GM18517 (cell line): ENCODE data around the gene UBE3D.
"Not testable (repeated sequence)": the region's sequence is repeated elsewhere in the genome, so short reads cannot be mapped to it uniquely, and the experiment has no call there.

Source experiments
- ATAC-seq: cut with Tn5 transposase; IDR thresholded peaks from one replicate; pipeline ENCODE4 v1.9.1; 2021; ENCODE audit warnings: mild to moderate bottlenecking, moderate library complexity; ENCODE audit not compliant: unreplicated experiment

Gene UBE3D

GRCh38 chr6:82877213-82878195 lies 188.1 kb downstream of the UBE3D start:
- ATAC-seq = no peak

- ATAC-seq = no peak
These were observed 190.0 kb downstream of the UBE3D start for GRCh38 chr6:82875573-82876185.

- ATAC-seq = no peak
These were observed 190.8 kb downstream of the UBE3D start for GRCh38 chr6:82874867-82875266.

- no peak for ATAC-seq
These were observed 193.5 kb downstream of the UBE3D start for GRCh38 chr6:82872185-82872584.

- ATAC-seq = no peak
These were observed 195.0 kb downstream of the UBE3D start for GRCh38 chr6:82870582-82871172.

- ATAC-seq = no peak
These were observed 196.1 kb downstream of the UBE3D start for GRCh38 chr6:82869493-82869892.

GRCh38 chr6:82867946-82868345 lies 197.7 kb downstream of the UBE3D start:
- no peak for ATAC-seq

GRCh38 chr6:82866446-82866845 lies 199.2 kb downstream of the UBE3D start:
- no peak for ATAC-seq

- ATAC-seq = no peak
These were observed 200.2 kb downstream of the UBE3D start for GRCh38 chr6:82865461-82865860.

- ATAC-seq = no peak
These were observed 201.9 kb downstream of the UBE3D start for GRCh38 chr6:82863781-82864180.

GRCh38 chr6:82862543-82862942 lies 203.1 kb downstream of the UBE3D start:
- no peak for ATAC-seq

GRCh38 chr6:82861121-82861520 lies 204.5 kb downstream of the UBE3D start:
- ATAC-seq = no peak

GRCh38 chr6:82856077-82856476 lies 209.6 kb downstream of the UBE3D start:
- ATAC-seq = not testable (repeated sequence)

- not testable (repeated sequence) for ATAC-seq
These were observed 212.7 kb downstream of the UBE3D start for GRCh38 chr6:82852904-82853303.

- no peak for ATAC-seq
These were observed 222.3 kb downstream of the UBE3D start for GRCh38 chr6:82843291-82843885.

GRCh38 chr6:82842721-82843120 lies 222.9 kb downstream of the UBE3D start:
- ATAC-seq = no peak
